Kidney epithelial cell (primary cell): Measurements from ENCODE around the gene PYGO2. TPM values are rescaled to one million over a fixed set of nuclear protein-coding genes. Genes with fewer than 3 reads are reported as not detected.

Source experiments
- DNase-seq: peaks from one replicate; pipeline ENCODE4 v3.0.0-alpha.2; 2010; ENCODE audit warnings: low read depth
- H3K27me3 ChIP-seq: 2 replicates; pipeline ENCODE4 v1.6.0; 2011; ENCODE audit warnings: low read length; ENCODE audit not compliant: control insufficient read depth, insufficient read depth
- H3K36me3 ChIP-seq: 2 replicates; pipeline ENCODE4 v1.5.1; 2011; ENCODE audit warnings: low read length; ENCODE audit not compliant: control insufficient read depth, insufficient read depth
- H3K4me3 ChIP-seq: 2 replicates; pipeline ENCODE4 v1.5.1; 2011; ENCODE audit warnings: low read depth, mild to moderate bottlenecking, control low read depth, low read length
- CTCF ChIP-seq: IDR thresholded peaks from 2 replicates; pipeline ENCODE4 v1.5.1; 2011; ENCODE audit warnings: mild to moderate bottlenecking, moderate library complexity, low read length, control low read depth, inconsistent platforms; ENCODE audit not compliant: insufficient read depth, poor library complexity, severe bottlenecking
- total RNA-seq: library from RNA; depleted of rRNA; stranded (reverse); fragments of >200 nt; gene quantifications from 2 replicates; pipeline ENCODE4 v1.2.3, GENCODE V29; 2015

Gene PYGO2
- total RNA-seq, 1 donor from 2014 or later = 21.2 TPM

- no peak for TF ChIP-seq CTCF
- Histone ChIP-seq H3K27me3 (no peaks in the 10 kb centered on the region), H3K4me3 (peak overlapping the region; percentile 94), H3K36me3 (no peaks in the 10 kb centered on the region)
- no peak for DNase-seq
Measured at GRCh38 chr1:155003766-155004351, 42.3 kb upstream of the PYGO2 start.

- no peaks in the 10 kb centered on the region for H3K27me3 ChIP-seq
- no peak for DNase-seq
- TF ChIP-seq CTCF = no peak
- peak overlapping the region; percentile 94 for H3K4me3 ChIP-seq
- no peaks in the 10 kb centered on the region for H3K36me3 ChIP-seq
Measured at GRCh38 chr1:155003227-155003765, 41.7 kb upstream of the PYGO2 start.

DNA sequence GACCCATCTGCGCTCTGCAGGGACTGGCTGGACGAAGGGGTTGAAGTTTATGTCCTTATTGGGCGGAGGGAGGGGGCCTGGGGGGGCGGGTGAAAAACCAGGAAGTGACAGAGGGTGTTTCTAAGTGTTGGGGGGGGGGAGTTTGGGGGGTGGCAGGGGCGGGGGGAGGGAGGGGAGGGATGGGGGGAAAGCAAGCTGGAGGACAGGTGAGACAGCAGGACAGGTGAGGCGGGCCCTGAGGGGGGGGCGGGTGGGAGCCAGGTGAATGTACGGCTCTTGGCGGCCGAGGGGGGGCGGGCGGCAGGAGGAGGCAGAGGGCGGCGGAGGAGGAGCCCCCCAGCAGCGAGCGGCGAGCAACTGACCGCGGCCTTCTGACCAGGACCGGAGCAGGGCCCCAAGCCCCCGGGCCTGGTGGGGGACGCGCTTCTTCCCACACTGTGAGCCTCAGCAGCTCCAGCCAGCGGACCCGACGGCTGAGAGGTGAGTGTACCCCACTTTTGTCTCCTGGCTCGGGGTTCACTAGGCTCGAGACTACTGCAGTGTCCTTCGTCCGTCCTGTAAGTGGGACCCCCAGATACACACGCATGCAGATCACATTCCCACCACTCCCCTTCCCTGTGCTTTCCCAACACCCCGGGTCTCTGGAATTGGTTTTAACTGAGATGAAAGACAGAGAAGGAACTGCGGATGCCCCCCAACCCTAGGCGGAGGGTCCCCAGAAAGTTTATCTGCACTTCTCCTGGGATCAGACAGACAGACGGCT lies 41.1 kb upstream of the PYGO2 start, which contains the start of gene ZBTB7B:
ZBTB7B (plus strand) TSS at position 339 of the 763 bp plus-strand sequence. CDS start 11,859 bp downstream, outside the sequence.
- Histone ChIP-seq H3K27me3 (no peaks in the 10 kb centered on the region), H3K36me3 (no peaks in the 10 kb centered on the region), H3K4me3 (peak within 1 kb of the TSS; percentile 94)
- no peak for DNase-seq
- no peak for TF ChIP-seq CTCF

- peak; percentile 76 for TF ChIP-seq CTCF
- peak overlapping the region; percentile 94 for H3K4me3 ChIP-seq
- no peaks in the 10 kb centered on the region for H3K27me3 ChIP-seq
- H3K36me3 ChIP-seq = no peaks in the 10 kb centered on the region
- peak; percentile 94 for DNase-seq
Measured at GRCh38 chr1:155001675-155002463, 40.3 kb upstream of the PYGO2 start.

- Histone ChIP-seq H3K4me3 (peak overlapping the region; percentile 94), H3K36me3 (no peaks in the 10 kb centered on the region), H3K27me3 (no peaks in the 10 kb centered on the region)
- TF ChIP-seq CTCF = no peak
- DNase-seq = no peak
Measured at GRCh38 chr1:155001425-155001674, 39.8 kb upstream of the PYGO2 start.
